GM12878 (cell line): Measurements from ENCODE around the gene BMPR1B. TPM values are rescaled to one million over a fixed set of nuclear protein-coding genes. Genes with fewer than 3 reads are reported as not detected.

Source experiments
- ATAC-seq: fragments of 200-7000 bp; cut with Tn5 transposase; 3 replicates; pipeline ENCODE4 v1.9.1; 2020; ENCODE audit warnings: mild to moderate bottlenecking, moderate library complexity
- BruUV-seq: library from RNA; stranded (reverse); fragments of 400-500 nt; replicated peaks from 2 replicates; lab custom pipeline; 2021; lab: Mats Ljungman, UMichigan
- CTCF ChIA-PET: fragments of 300-600 bp; sonication (Branson Sonifier 250); formaldehyde crosslinking; extraction: SDS; loops from one replicate; lab custom pipeline; 2021; ENCODE audit warnings: inconsistent platforms; lab: Yijun Ruan, JAX
- POLR2A ChIA-PET: fragments of 350-600 bp; formaldehyde crosslinking; extraction: SDS; loops from one replicate; lab custom pipeline; 2021; ENCODE audit warnings: inconsistent platforms; lab: Charles Lee
- RAD21 ChIA-PET: fragments of 300-600 bp; sonication (Branson Sonifier 250); formaldehyde crosslinking; loops from one replicate; lab custom pipeline; 2023; ENCODE audit warnings: antibody characterized with exemption; ENCODE audit not compliant: unreplicated experiment; lab: Charles Lee
- SMC1A ChIA-PET: fragments of 300-600 bp; sonication (Branson Sonifier 250); formaldehyde crosslinking; loops from one replicate; lab custom pipeline; 2023; ENCODE audit not compliant: unreplicated experiment, uncharacterized antibody; lab: Charles Lee
- DNase-seq: peaks from one replicate; pipeline ENCODE4 v3.0.0-alpha.2; 2011; ENCODE audit warnings: low read depth, low spot score
- FAIRE-seq: peaks from 3 replicates; lab custom pipeline; 2011; peaks lifted over from hg19 to GRCh38; lab: Jason Lieb, UNC
- H2AFZ ChIP-seq: 2 replicates; pipeline ENCODE4 v1.6.0; 2011; ENCODE audit warnings: low read depth, low read length, control low read depth; ENCODE audit not compliant: control insufficient read depth
- H3K27ac ChIP-seq: 2 replicates; pipeline ENCODE4 v1.5.1; 2011; ENCODE audit warnings: control low read depth; ENCODE audit not compliant: control insufficient read depth, insufficient read depth
- H3K27me3 ChIP-seq, 2 experiments: replicated peaks in 1 of 2; 2 replicates each; pipeline versions ENCODE4 v1.6.0 to v1.6.1; 2011; ENCODE audit warnings: low read length in 1 of 2; ENCODE audit not compliant: control insufficient read depth in 2 of 2, insufficient read depth in 2 of 2
- H3K36me3 ChIP-seq, 2 experiments: 2 replicates each; pipeline ENCODE4 v1.5.1; 2011; ENCODE audit warnings: low read length in 1 of 2; ENCODE audit not compliant: control insufficient read depth in 2 of 2, insufficient read depth in 2 of 2
- H3K4me1 ChIP-seq: 2 replicates; pipeline ENCODE4 v1.6.1; 2011; ENCODE audit warnings: mild to moderate bottlenecking, low read length, moderate library complexity, mixed read lengths; ENCODE audit not compliant: control insufficient read depth, insufficient read depth
- H3K4me2 ChIP-seq: 2 replicates; pipeline ENCODE4 v1.6.0; 2011; ENCODE audit warnings: control low read depth; ENCODE audit not compliant: control insufficient read depth, insufficient read depth
- H3K4me3 ChIP-seq: fragments of 200-600 bp; sonication (generic); 2 replicates; pipeline ENCODE4 v1.5.1; 2016
- H3K79me2 ChIP-seq: 2 replicates; pipeline ENCODE4 v1.6.0; 2011; ENCODE audit warnings: low read length; ENCODE audit not compliant: control insufficient read depth, insufficient read depth
- H3K9ac ChIP-seq: 2 replicates; pipeline ENCODE4 v1.8.0; 2011; ENCODE audit warnings: low read length, control low read depth, mixed read lengths; ENCODE audit not compliant: control insufficient read depth, insufficient read depth
- H3K9me3 ChIP-seq: replicated peaks from 3 replicates; pipeline ENCODE4 v1.5.1; 2011; ENCODE audit warnings: mild to moderate bottlenecking, low read length; ENCODE audit not compliant: control insufficient read depth, insufficient read depth
- H4K20me1 ChIP-seq: 2 replicates; pipeline ENCODE4 v1.6.0; 2011; ENCODE audit not compliant: control insufficient read depth, insufficient read depth
- CBFB ChIP-seq: IDR thresholded peaks from 2 replicates; pipeline ENCODE4 v1.6.1; 2016; ENCODE audit warnings: antibody characterized with exemption, low read depth
- DPF2 ChIP-seq: fragments of 450-650 bp; IDR thresholded peaks from 2 replicates; pipeline ENCODE4 v1.6.1; 2017; ENCODE audit warnings: mild to moderate bottlenecking
- HCFC1 ChIP-seq: fragments of 150-350 bp; IDR thresholded peaks from 2 replicates; pipeline ENCODE4 v1.6.1; 2014; ENCODE audit warnings: low read length
- JUNB ChIP-seq: IDR thresholded peaks from 2 replicates; pipeline ENCODE4 v1.6.1; 2016; ENCODE audit warnings: antibody characterized with exemption, mild to moderate bottlenecking
- LARP7 ChIP-seq: fragments of 450-650 bp; IDR thresholded peaks from 2 replicates; pipeline ENCODE4 v1.6.1; 2017; ENCODE audit warnings: mild to moderate bottlenecking
- MEF2A ChIP-seq: IDR thresholded peaks from 2 replicates; pipeline ENCODE4 v1.6.1; 2011; ENCODE audit warnings: low read depth, mild to moderate bottlenecking, low read length, moderate library complexity; ENCODE audit not compliant: insufficient read depth
- SREBF2 ChIP-seq: IDR thresholded peaks from 2 replicates; pipeline ENCODE4 v1.6.1; 2012; ENCODE audit warnings: mild to moderate bottlenecking, low read length
- WGBS: methylation state at CpG from one replicate; pipeline ENCODE4 v1.1.6; 2016; ENCODE audit warnings: low lambda C conversion rate; ENCODE audit not compliant: insufficient replicate concordance, insufficient coverage; ENCODE audit errors: missing lambda C conversion rate; 5-methylcytosine and 5-hydroxymethylcytosine counted together
- in situ Hi-C: fragments of 300-500 bp; cut with MboI; formaldehyde crosslinking; loops from 9 replicates; pipeline ENCODE4 v1.14.3; 2018; ENCODE audit warnings: mixed read lengths
- intact Hi-C: fragments of 100-400 bp; cut with micrococcal nuclease; formaldehyde crosslinking; loops from one replicate; pipeline ENCODE4 v1.14.2; 2022; ENCODE audit not compliant: unreplicated experiment
- polyA plus RNA-seq, 11 experiments: library from polyadenylated mRNA; depleted of rRNA in 4 of 11; unstranded in 6 of 11; stranded (reverse) in 5 of 11; fragments of >200 nt; fragmentation: Nextera tagmentation in 4 of 11; fragmentation: Illumina TruSeq in 1 of 11; extraction: Ambion mirVana in 4 of 11; extraction: Trizol in 1 of 11; gene quantifications; 1 replicate in 1 of 11; 2 replicates in 10 of 11; pipeline versions ENCODE4 v1.2.1 to v1.2.3, GENCODE V29; 2011 to 2016; ENCODE audit warnings: inconsistent platforms in 2 of 11, missing spikeins in 2 of 11, low read depth in 1 of 11
- total RNA-seq, 4 experiments: library from RNA; depleted of rRNA in 3 of 4; stranded (reverse); fragments of >200 nt in 3 of 4; fragmentation: Illumina TruSeq in 1 of 4; extraction: Trizol in 1 of 4; gene quantifications; 2 replicates each; pipeline versions ENCODE4 v1.2.1 to v1.2.3, GENCODE V29; 2013 to 2021
- TF ChIP-seq, protein P1 (sequence below): IDR thresholded peaks from 2 replicates; pipeline ENCODE4 v1.6.1; 2011; ENCODE audit warnings: borderline replicate concordance, low read depth, mild to moderate bottlenecking, moderate library complexity, mixed read lengths, low read length; ENCODE audit not compliant: insufficient read depth; ENCODE audit errors: extremely low read length
- TF ChIP-seq, protein P2 (sequence below): IDR thresholded peaks from 2 replicates; pipeline ENCODE4 v1.6.1; 2011; ENCODE audit warnings: low read depth, low read length, improper control_type of control experiment, borderline replicate concordance
- TF ChIP-seq, protein P3 (sequence below): fragments of 450-650 bp; formaldehyde crosslinking; IDR thresholded peaks from 2 replicates; pipeline ENCODE4 v1.5.0; 2022; ENCODE audit warnings: mild to moderate bottlenecking, missing genetic modification characterization

The BMPR1B gene
- total and polyA plus RNA-seq, 10 of the 15 experiments (the other 5 are each of a cell fraction or from before 2014, with no cell fraction given), result not detected

DNA sequence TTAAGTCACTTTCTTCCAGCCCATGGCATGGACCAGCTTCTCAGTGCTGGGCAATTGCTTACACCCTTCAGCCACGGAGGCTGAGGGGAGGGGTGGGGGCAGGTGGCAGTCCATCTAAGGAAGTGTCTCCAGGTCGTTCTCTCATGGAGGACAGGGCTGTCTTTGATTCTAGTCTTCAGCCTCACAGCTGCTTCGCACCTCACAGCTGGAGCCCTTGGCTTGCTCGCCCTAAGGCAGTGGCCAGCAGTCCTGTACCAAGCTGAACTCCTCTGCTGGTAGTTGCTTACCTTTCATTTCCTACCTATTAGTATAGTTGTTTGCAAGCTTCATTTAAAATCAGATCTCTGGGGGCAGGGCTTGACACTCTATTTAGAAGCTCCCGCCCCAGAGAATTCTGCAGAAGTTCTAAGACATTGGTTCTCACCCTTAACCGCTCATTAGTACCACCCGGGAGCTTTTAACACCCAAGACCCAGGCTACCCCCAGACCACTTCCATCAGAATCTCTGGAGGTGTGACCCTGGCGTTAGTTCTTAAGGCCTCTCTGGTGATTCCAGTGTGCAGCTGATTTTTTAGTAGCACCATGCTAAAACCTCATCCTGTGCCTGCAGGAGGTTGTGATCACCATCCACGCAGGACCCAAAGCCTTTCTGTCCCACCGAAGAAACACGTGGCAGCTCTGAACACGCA lies 404.2 kb downstream of the BMPR1B start (continued):
- TF ChIP-seq, protein P1, sequence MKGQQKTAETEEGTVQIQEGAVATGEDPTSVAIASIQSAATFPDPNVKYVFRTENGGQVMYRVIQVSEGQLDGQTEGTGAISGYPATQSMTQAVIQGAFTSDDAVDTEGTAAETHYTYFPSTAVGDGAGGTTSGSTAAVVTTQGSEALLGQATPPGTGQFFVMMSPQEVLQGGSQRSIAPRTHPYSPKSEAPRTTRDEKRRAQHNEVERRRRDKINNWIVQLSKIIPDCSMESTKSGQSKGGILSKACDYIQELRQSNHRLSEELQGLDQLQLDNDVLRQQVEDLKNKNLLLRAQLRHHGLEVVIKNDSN, result no peak
- no peak for TF ChIP-seq HCFC1
- no peak for TF ChIP-seq CBFB

DNA sequence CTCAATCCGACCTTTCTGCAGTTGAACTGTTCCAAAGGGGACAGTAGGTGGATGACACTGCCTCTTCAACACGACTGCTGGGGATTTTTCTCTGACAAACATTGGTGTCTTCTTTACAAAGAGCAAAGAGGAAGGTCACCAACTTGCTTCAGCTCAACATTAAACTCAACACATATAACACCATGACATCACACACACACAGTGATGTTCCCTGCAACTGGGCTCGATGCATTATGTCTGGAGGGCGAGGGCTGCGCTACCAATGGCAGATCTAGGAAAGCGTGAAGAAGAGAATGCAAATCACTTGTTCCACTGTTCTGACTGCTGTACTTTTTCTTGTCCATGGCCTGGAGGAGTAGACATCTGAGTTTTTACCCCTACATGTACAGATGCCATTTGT lies 405.1 kb downstream of the BMPR1B start:
- DNase-seq, result no peak
- H3K4me1 ChIP-seq, result no peaks in the 10 kb centered on the region
- H3K27me3 ChIP-seq, result no peaks in the 10 kb centered on the region; a peak in 1 of 4 replicates
- in situ Hi-C loops (loop anchor here (10.0 to 25.0 kb wide), 2 partner anchors 874 to 1182 kb away; no protein-coding TSS in a partner anchor), intact Hi-C loops (loop anchor here (10.0 kb wide), 2 partner anchors 582 to 682 kb away; partner anchors contain the start of gene PDHA2)
- no peaks in the 10 kb centered on the region for H3K9me3 ChIP-seq
- no peaks in the 10 kb centered on the region for H3K36me3 ChIP-seq
- SMC1A ChIA-PET, result interaction anchor here (0.6 kb wide), 1 partner anchor 674 kb away, joined by 3 read pairs; no protein-coding TSS in a partner anchor
- RAD21 ChIA-PET, result no interaction called here
- TF ChIP-seq SREBF2 (no peak), JUNB (no peak), DPF2 (no peak), LARP7 (no peak), MEF2A (no peak)
- TF ChIP-seq, protein P2, sequence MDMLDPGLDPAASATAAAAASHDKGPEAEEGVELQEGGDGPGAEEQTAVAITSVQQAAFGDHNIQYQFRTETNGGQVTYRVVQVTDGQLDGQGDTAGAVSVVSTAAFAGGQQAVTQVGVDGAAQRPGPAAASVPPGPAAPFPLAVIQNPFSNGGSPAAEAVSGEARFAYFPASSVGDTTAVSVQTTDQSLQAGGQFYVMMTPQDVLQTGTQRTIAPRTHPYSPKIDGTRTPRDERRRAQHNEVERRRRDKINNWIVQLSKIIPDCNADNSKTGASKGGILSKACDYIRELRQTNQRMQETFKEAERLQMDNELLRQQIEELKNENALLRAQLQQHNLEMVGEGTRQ, result no peak
- TF ChIP-seq, protein P3, sequence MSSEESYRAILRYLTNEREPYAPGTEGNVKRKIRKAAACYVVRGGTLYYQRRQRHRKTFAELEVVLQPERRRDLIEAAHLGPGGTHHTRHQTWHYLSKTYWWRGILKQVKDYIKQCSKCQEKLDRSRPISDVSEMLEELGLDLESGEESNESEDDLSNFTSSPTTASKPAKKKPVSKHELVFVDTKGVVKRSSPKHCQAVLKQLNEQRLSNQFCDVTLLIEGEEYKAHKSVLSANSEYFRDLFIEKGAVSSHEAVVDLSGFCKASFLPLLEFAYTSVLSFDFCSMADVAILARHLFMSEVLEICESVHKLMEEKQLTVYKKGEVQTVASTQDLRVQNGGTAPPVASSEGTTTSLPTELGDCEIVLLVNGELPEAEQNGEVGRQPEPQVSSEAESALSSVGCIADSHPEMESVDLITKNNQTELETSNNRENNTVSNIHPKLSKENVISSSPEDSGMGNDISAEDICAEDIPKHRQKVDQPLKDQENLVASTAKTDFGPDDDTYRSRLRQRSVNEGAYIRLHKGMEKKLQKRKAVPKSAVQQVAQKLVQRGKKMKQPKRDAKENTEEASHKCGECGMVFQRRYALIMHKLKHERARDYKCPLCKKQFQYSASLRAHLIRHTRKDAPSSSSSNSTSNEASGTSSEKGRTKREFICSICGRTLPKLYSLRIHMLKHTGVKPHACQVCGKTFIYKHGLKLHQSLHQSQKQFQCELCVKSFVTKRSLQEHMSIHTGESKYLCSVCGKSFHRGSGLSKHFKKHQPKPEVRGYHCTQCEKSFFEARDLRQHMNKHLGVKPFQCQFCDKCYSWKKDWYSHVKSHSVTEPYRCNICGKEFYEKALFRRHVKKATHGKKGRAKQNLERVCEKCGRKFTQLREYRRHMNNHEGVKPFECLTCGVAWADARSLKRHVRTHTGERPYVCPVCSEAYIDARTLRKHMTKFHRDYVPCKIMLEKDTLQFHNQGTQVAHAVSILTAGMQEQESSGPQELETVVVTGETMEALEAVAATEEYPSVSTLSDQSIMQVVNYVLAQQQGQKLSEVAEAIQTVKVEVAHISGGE (CRISPR knock-in tag), result no peak
- no peak overlapping the region for H3K9ac ChIP-seq
- BruUV-seq, result no TSS peak
- H3K4me2 ChIP-seq, result no peak overlapping the region
- H3K27ac ChIP-seq, result no peak overlapping the region
- no peak for FAIRE-seq
- H2AFZ ChIP-seq, result no peak overlapping the region
- POLR2A ChIA-PET, result no interaction called here
- H3K4me3 ChIP-seq, result no peak overlapping the region
- H3K79me2 ChIP-seq, result no peaks in the 10 kb centered on the region
- CTCF ChIA-PET, result no interaction called here
- WGBS, result 27% methylated on average over 6 of the region's 6 CpGs
- no peak for ATAC-seq
- H4K20me1 ChIP-seq, result no peaks in the 10 kb centered on the region
